OCI-LY3 (cell line): ENCODE results near the gene CSRP1.
A peak's percentile ranks its signal among the peaks of the same experiment; 100 is the strongest.

Experiments used
- H2AFZ ChIP-seq: fragments of 200-600, 300-600 bp; shearing (Covaris generic); 2 replicates; pipeline ENCODE4 v1.6.0; 2014; ENCODE audit warnings: antibody characterized with exemption, low read depth, low read length
- H3K27ac ChIP-seq: fragments of 200-600, 300-600 bp; sonication (generic); 2 replicates; pipeline ENCODE4 v1.5.1; 2014; ENCODE audit warnings: mild to moderate bottlenecking, low read length, moderate library complexity, mixed read lengths
- H3K27me3 ChIP-seq: fragments of 200-600, 300-600 bp; sonication (generic); 2 replicates; pipeline ENCODE4 v1.6.1; 2014; ENCODE audit warnings: low read depth, low read length, mixed read lengths
- H3K36me3 ChIP-seq: fragments of 200-600, 300-600 bp; sonication (generic); replicated peaks from 2 replicates; pipeline ENCODE3; 2014; ENCODE audit warnings: low read depth, low read length, mixed read lengths
- H3K4me1 ChIP-seq: fragments of 300-600, 200-600 bp; sonication (generic); 2 replicates; pipeline ENCODE4 v1.6.1; 2014; ENCODE audit warnings: low read length, mixed read lengths
- H3K4me2 ChIP-seq: fragments of 200-600, 300-600 bp; sonication (generic); 2 replicates; pipeline ENCODE4 v1.6.1; 2014; ENCODE audit warnings: low read length, mixed read lengths
- H3K4me3 ChIP-seq: fragments of 300-600, 200-600 bp; sonication (generic); 2 replicates; pipeline ENCODE4 v1.5.1; 2014; ENCODE audit warnings: antibody characterized with exemption, mild to moderate bottlenecking, low read length, moderate library complexity
- H3K79me2 ChIP-seq: fragments of 300-600, 200-600 bp; shearing (Covaris generic); 2 replicates; pipeline ENCODE4 v1.6.1; 2014; ENCODE audit warnings: mild to moderate bottlenecking, low read length, mixed read lengths
- H3K9ac ChIP-seq: fragments of 300-600, 200-600 bp; shearing (Covaris generic); 2 replicates; pipeline ENCODE4 v1.6.0; 2014; ENCODE audit warnings: mild to moderate bottlenecking, low read length, moderate library complexity
- H3K9me3 ChIP-seq: fragments of 200-600, 300-600 bp; shearing (Covaris generic); 2 replicates; pipeline ENCODE4 v1.6.1; 2014; ENCODE audit warnings: low read length, mixed read lengths; ENCODE audit not compliant: insufficient read depth
- H4K20me1 ChIP-seq: fragments of 200-600, 300-600 bp; sonication (generic); 2 replicates; pipeline ENCODE4 v1.6.1; 2016; ENCODE audit warnings: low read length, mixed read lengths; ENCODE audit not compliant: insufficient read depth
- CTCF ChIP-seq: fragments of 200-600, 300-600 bp; sonication (generic); IDR thresholded peaks from 2 replicates; pipeline ENCODE4 v1.5.1; 2014; ENCODE audit warnings: antibody characterized with exemption, low read length, low read depth
- EZH2phosphoT487 ChIP-seq: fragments of 200-600 bp; shearing (Covaris generic); IDR thresholded peaks from 2 replicates; pipeline ENCODE4 v1.6.1; 2018; ENCODE audit warnings: antibody characterized with exemption, mixed run types, low read depth

CSRP1 gene

GRCh38 chr1:201468501-201468843, 38.5 kb downstream of the CSRP1 start:
- H3K4me3 ChIP-seq, result peak overlapping the region; percentile 69
- H2AFZ ChIP-seq, result no peak overlapping the region
- H3K4me2 ChIP-seq, result peak overlapping the region; percentile 61
- H3K4me1 ChIP-seq, result no peaks in the 10 kb centered on the region
- peak overlapping the region; percentile 10; the same call in 1 of the 2 replicates for H3K9ac ChIP-seq
- no peaks in the 10 kb centered on the region for H3K79me2 ChIP-seq
- TF ChIP-seq EZH2phosphoT487 (no peak), CTCF (no peak)
- no peaks in the 10 kb centered on the region for H4K20me1 ChIP-seq
- H3K9me3 ChIP-seq, result no peaks in the 10 kb centered on the region
- H3K27ac ChIP-seq, result no peak overlapping the region
- no peaks in the 10 kb centered on the region for H3K36me3 ChIP-seq
- H3K27me3 ChIP-seq, result peaks cover 29% of the 10 kb centered on the region

GRCh38 chr1:201466492-201466891, 40.4 kb downstream of the CSRP1 start:
- no peak overlapping the region for H2AFZ ChIP-seq
- no peak overlapping the region for H3K9ac ChIP-seq
- H3K9me3 ChIP-seq, result no peaks in the 10 kb centered on the region
- H3K4me3 ChIP-seq, result no peak overlapping the region
- H3K27ac ChIP-seq, result no peak overlapping the region
- H3K4me1 ChIP-seq, result no peaks in the 10 kb centered on the region
- peaks cover 24% of the 10 kb centered on the region for H3K27me3 ChIP-seq
- no peak overlapping the region for H3K4me2 ChIP-seq
- H3K36me3 ChIP-seq, result no peaks in the 10 kb centered on the region
- no peaks in the 10 kb centered on the region for H3K79me2 ChIP-seq
- TF ChIP-seq EZH2phosphoT487, result no peak
- no peak for TF ChIP-seq CTCF
- H4K20me1 ChIP-seq, result no peaks in the 10 kb centered on the region

- H3K9ac ChIP-seq, result no peak overlapping the region
- H4K20me1 ChIP-seq, result no peaks in the 10 kb centered on the region
- H3K4me1 ChIP-seq, result no peaks in the 10 kb centered on the region
- H3K4me2 ChIP-seq, result no peak overlapping the region
- TF ChIP-seq CTCF, result no peak
- TF ChIP-seq EZH2phosphoT487, result no peak
- H3K9me3 ChIP-seq, result no peaks in the 10 kb centered on the region
- H3K4me3 ChIP-seq, result no peak overlapping the region
- no peak overlapping the region for H3K27ac ChIP-seq
- no peak overlapping the region for H2AFZ ChIP-seq
- no peaks in the 10 kb centered on the region for H3K79me2 ChIP-seq
- H3K27me3 ChIP-seq, result peaks cover 20% of the 10 kb centered on the region
- no peaks in the 10 kb centered on the region for H3K36me3 ChIP-seq
These were observed 41.1 kb downstream of the CSRP1 start for GRCh38 chr1:201465698-201466290.

GRCh38 chr1:201463071-201463552, 43.8 kb downstream of the CSRP1 start:
- Histone ChIP-seq H2AFZ (no peak overlapping the region), H3K27me3 (peaks cover 7% of the 10 kb centered on the region), H3K4me1 (no peaks in the 10 kb centered on the region), H3K36me3 (no peaks in the 10 kb centered on the region), H3K4me3 (no peak overlapping the region), H3K27ac (no peak overlapping the region), H4K20me1 (no peaks in the 10 kb centered on the region), H3K9me3 (no peaks in the 10 kb centered on the region), H3K9ac (no peak overlapping the region), H3K4me2 (no peak overlapping the region), H3K79me2 (no peaks in the 10 kb centered on the region)
- TF ChIP-seq CTCF (peak; percentile 17; the same call in 1 of the 2 replicates), EZH2phosphoT487 (no peak)
